Prostate gland (tissue), 2 donors: ENCODE measurements around the gene PTPRM. TPM values are rescaled to one million over a fixed set of nuclear protein-coding genes. Genes with fewer than 3 reads are reported as not detected.

Experiments
- DNase-seq: peaks from one replicate; pipeline ENCODE4 v3.0.0-alpha.2; 2019; ENCODE audit warnings: low spot score
- H3K27ac ChIP-seq, 2 donors: fragments of 200-600 bp; sonication (generic); 2 replicates each; pipeline ENCODE4 v1.5.1; 2017 to 2019
- H3K27me3 ChIP-seq: fragments of 200-600 bp; sonication (generic); replicated peaks from 2 replicates; pipeline ENCODE4 v1.5.1; 2019; ENCODE audit not compliant: insufficient read depth
- H3K36me3 ChIP-seq, 2 donors: fragments of 200-600 bp; sonication (generic); 1 replicate in 1 of 2; 2 replicates in 1 of 2; pipeline versions ENCODE4 v1.5.1 to v1.8.1; 2017 to 2019
- H3K4me1 ChIP-seq: fragments of 200-600 bp; sonication (generic); replicated peaks from 2 replicates; pipeline ENCODE4 v1.5.1; 2019
- H3K4me3 ChIP-seq, 2 donors: fragments of 200-600 bp; sonication (generic); 2 replicates each; pipeline ENCODE4 v1.5.1; 2017 to 2019
- H3K9me3 ChIP-seq: fragments of 200-600 bp; sonication (generic); 2 replicates; pipeline ENCODE4 v1.5.1; 2017
- POLR2A ChIP-seq: fragments of 450-650 bp; IDR thresholded peaks from one replicate; pipeline ENCODE4 v1.6.1; 2016; ENCODE audit warnings: antibody characterized with exemption, mild to moderate bottlenecking
- POLR2AphosphoS5 ChIP-seq: sonication (generic); formaldehyde crosslinking; IDR thresholded peaks from one replicate; pipeline ENCODE4 v1.6.1; 2017; ENCODE audit warnings: antibody characterized with exemption
- WGBS: methylation state at CpG from one replicate; pipeline ENCODE4 v1.1.5; 2018; 5-methylcytosine and 5-hydroxymethylcytosine counted together
- intact Hi-C: fragments of 100-400 bp; cut with DNase I; formaldehyde crosslinking; loops from one replicate; pipeline ENCODE4 v1.14.2; 2022
- total RNA-seq, 2 donors: library from RNA; depleted of rRNA; stranded (reverse); fragments of >200 nt; gene quantifications; one replicate each; pipeline ENCODE4 v1.1.0, GENCODE V29; 2016
- TF ChIP-seq, protein P1 (sequence below), 4 experiments: fragments of 200-600 bp in 2 of 4; fragments of 450-650 bp in 2 of 4; sonication (generic) in 2 of 4; IDR thresholded peaks; 1 replicate in 3 of 4; 2 replicates in 1 of 4; pipeline ENCODE4 v1.5.1; 2016 to 2019; ENCODE audit warnings: antibody characterized with exemption in 4 of 4, mild to moderate bottlenecking in 2 of 4, moderate library complexity in 2 of 4

The PTPRM gene
- total RNA-seq, 2 donors from 2014 or later = 32.9 to 92.6 TPM

DNA sequence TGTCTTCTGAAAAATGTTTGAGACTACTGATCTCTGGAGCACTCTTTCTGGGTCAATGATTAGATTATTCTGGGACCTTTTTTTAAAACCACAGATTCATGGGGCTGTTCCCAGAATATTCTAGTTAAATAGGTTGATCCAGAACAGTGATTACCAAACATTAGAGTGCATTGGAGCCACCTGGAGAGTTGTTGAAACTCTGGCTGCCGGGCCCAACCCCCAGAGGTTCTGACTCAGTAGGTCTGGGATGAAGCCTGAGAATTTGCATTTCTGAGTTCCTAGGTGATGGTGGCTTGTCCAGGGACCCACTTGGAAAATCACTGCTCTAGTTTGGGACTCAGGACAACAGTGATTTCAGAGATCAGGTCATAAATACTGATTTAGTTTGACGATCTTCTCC is 197.3 kb downstream of the PTPRM start:
- Histone ChIP-seq H3K4me1 (no peaks in the 10 kb centered on the region), H3K9me3 (no peaks in the 10 kb centered on the region), H3K27ac (no peak overlapping the region), H3K4me3 (no peak overlapping the region), H3K27me3 (no peaks in the 10 kb centered on the region), H3K36me3 (no peaks in the 10 kb centered on the region)
- WGBS = 80% methylated on average over 2 of the region's 2 CpGs
- intact Hi-C loops = no loop called here
- TF ChIP-seq POLR2AphosphoS5 = no peak
- TF ChIP-seq POLR2A = no peak
- TF ChIP-seq, protein P1, sequence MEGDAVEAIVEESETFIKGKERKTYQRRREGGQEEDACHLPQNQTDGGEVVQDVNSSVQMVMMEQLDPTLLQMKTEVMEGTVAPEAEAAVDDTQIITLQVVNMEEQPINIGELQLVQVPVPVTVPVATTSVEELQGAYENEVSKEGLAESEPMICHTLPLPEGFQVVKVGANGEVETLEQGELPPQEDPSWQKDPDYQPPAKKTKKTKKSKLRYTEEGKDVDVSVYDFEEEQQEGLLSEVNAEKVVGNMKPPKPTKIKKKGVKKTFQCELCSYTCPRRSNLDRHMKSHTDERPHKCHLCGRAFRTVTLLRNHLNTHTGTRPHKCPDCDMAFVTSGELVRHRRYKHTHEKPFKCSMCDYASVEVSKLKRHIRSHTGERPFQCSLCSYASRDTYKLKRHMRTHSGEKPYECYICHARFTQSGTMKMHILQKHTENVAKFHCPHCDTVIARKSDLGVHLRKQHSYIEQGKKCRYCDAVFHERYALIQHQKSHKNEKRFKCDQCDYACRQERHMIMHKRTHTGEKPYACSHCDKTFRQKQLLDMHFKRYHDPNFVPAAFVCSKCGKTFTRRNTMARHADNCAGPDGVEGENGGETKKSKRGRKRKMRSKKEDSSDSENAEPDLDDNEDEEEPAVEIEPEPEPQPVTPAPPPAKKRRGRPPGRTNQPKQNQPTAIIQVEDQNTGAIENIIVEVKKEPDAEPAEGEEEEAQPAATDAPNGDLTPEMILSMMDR (IDR thresholded peaks at IDR 0.05) = no peak
- no peak for DNase-seq

DNA sequence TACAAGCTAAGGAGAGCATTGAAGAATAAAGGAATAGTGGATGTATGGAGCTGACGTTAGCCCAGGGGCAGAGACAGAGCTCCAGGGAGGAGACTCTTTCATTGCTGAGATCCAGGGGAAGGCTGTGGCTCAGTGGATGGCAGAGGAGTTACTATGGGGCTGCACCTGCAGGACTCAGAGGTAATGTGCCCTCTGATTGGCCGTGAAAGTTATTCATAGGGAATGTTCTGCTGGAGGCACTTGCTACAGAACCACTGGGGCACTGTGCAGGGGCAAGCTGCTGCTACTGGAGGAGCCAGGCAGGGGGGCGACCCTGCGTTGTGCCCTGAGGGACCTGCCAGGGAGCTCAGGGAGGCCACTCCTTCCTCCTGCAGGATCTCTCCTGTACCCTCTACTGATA is 199.2 kb downstream of the PTPRM start:
- 85% methylated on average over 4 of the region's 4 CpGs for WGBS
- no peaks in the 10 kb centered on the region for H3K36me3 ChIP-seq

DNA sequence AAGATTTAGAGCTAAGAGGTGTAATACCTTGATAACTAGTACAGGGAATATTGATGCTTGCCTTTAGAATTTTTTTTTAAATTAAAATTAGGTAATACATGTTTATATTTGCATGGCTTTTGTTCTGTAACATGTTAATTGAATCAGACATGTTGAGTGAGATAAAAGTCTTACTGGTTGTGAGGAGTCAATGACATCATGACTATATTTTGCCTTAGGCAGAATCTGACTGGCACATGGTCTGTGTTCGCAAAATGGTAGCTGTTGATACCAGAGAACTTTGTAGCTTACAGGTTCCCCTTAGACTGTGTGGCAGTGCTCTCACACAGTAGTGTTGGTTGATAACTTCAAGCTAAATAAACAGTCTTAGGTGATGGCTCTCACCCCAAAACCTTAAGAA is 199.7 kb downstream of the PTPRM start:
- no peaks in the 10 kb centered on the region for H3K4me1 ChIP-seq
- no peaks in the 10 kb centered on the region for H3K27me3 ChIP-seq
- 96% methylated on average over 1 of the region's 1 CpG for WGBS
- H3K36me3 ChIP-seq = no peaks in the 10 kb centered on the region
- H3K4me3 ChIP-seq = no peak overlapping the region
- TF ChIP-seq, protein P1 (IDR thresholded peaks at IDR 0.05) = no peak
- TF ChIP-seq POLR2AphosphoS5 (no peak), POLR2A (no peak)
- no peaks in the 10 kb centered on the region for H3K9me3 ChIP-seq
- intact Hi-C loops = no loop called here
- DNase-seq = no peak
- no peak overlapping the region for H3K27ac ChIP-seq

More for the DNA sequence above, 199.2 kb downstream of the PTPRM start:
- intact Hi-C loops = no loop called here
- no peak for TF ChIP-seq POLR2AphosphoS5
- TF ChIP-seq, protein P1 (IDR thresholded peaks at IDR 0.05) = no peak
- TF ChIP-seq POLR2A = no peak
- Histone ChIP-seq H3K27ac (no peak overlapping the region), H3K4me3 (no peak overlapping the region), H3K9me3 (no peaks in the 10 kb centered on the region), H3K27me3 (no peaks in the 10 kb centered on the region), H3K4me1 (no peaks in the 10 kb centered on the region)
- no peak for DNase-seq

DNA sequence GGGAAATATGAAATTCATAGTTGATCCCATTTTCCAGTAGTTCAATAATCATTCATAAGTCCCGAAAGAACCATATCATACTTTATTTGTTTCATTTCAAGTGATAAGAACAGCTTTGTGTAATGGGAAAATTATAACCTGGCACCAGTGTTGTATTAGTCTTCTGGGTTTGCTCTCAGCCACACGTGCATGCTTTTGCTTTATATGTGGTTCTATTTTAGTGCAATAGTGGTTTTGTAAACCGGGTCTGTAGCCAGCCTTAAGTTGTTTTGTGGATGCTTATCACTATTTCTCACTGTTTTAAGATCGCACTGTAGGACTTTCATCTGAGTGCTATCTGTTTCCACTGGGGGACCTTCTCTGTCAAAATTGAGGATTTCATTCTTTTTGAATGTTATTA is 203.8 kb downstream of the PTPRM start:
- H3K4me1 ChIP-seq = no peaks in the 10 kb centered on the region
- no peaks in the 10 kb centered on the region for H3K36me3 ChIP-seq
- DNase-seq = no peak
- no peaks in the 10 kb centered on the region for H3K9me3 ChIP-seq
- intact Hi-C loops = no loop called here
- H3K27me3 ChIP-seq = no peaks in the 10 kb centered on the region
- TF ChIP-seq POLR2A = no peak
- no peak for TF ChIP-seq POLR2AphosphoS5
- TF ChIP-seq, protein P1 (IDR thresholded peaks at IDR 0.05) = no peak
- WGBS = 63% methylated on average over 4 of the region's 4 CpGs
- H3K4me3 ChIP-seq = no peak overlapping the region
- H3K27ac ChIP-seq = no peak overlapping the region

DNA sequence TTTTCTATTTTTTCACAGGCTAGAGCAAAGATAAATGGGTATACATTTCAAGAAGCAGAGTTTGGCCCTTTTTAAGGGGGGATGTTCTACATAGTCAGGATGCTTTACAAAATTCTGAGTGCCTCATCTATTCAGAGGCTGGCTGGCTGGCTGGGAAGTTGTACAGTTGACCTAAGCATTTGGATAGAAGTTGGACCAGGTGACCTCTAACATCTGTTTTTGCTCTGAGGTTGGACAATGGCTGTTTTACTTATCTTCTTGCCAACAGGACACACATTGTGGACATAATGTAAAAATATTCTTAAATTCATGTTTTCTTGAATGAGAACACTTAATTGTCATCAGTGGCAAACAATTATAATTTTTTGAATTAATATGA is 205.4 kb downstream of the PTPRM start:
- Histone ChIP-seq H3K4me1 (no peaks in the 10 kb centered on the region), H3K27me3 (no peaks in the 10 kb centered on the region), H3K27ac (no peak overlapping the region), H3K36me3 (no peaks in the 10 kb centered on the region), H3K4me3 (no peak overlapping the region), H3K9me3 (no peaks in the 10 kb centered on the region)
- no peak for DNase-seq
- no peak for TF ChIP-seq POLR2A
- TF ChIP-seq POLR2AphosphoS5 = no peak
- TF ChIP-seq, protein P1 (IDR thresholded peaks at IDR 0.05) = no peak
- intact Hi-C loops = no loop called here
